IPS-15b (cell line): ENCODE results near the gene CHDH.

Source experiments
- H3K27me3 ChIP-seq: one replicate; pipeline ENCODE4 v1.6.1; 2013; ENCODE audit warnings: low read length; ENCODE audit not compliant: control insufficient read depth, insufficient read depth
- H3K36me3 ChIP-seq: one replicate; pipeline ENCODE4 v1.6.1; 2013; ENCODE audit warnings: low read length; ENCODE audit not compliant: control insufficient read depth, insufficient read depth
- H3K4me1 ChIP-seq: one replicate; pipeline ENCODE4 v1.6.1; 2013; ENCODE audit warnings: mild to moderate bottlenecking, low read length; ENCODE audit not compliant: control insufficient read depth, insufficient read depth
- H3K4me3 ChIP-seq: one replicate; pipeline ENCODE4 v1.5.1; 2013; ENCODE audit warnings: low read depth, low read length
- H3K9ac ChIP-seq: one replicate; pipeline ENCODE4 v1.6.1; 2013; ENCODE audit warnings: low read depth, mild to moderate bottlenecking, low read length
- H3K9me3 ChIP-seq: one replicate; pipeline ENCODE4 v1.6.1; 2013; ENCODE audit warnings: mild to moderate bottlenecking, low read length; ENCODE audit not compliant: control insufficient read depth, insufficient read depth

CHDH gene

DNA sequence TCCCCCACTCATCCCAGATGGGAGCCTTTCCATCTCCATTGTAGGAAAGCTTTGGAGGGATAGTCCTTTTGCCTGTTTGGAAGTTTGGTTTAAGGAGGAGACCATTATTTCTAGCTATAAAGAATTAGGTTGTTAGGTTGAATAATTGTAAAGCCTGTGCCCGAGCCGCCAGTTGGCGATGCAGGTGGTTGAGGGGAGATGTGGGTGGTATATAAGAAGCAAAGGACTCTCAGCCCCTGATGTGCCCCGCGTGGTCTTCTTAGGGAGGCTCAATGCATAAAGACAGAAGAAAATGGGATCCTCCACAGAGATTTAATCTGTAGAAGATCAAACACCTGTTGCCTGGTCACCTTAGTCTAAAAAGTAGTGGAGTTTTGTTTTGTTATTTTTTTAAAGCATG lies 55.7 kb downstream of the CHDH start:
- Histone ChIP-seq H3K9ac (no peak overlapping the region), H3K4me3 (no peak overlapping the region), H3K36me3 (no peaks in the 10 kb centered on the region), H3K9me3 (no peaks in the 10 kb centered on the region), H3K4me1 (no peaks in the 10 kb centered on the region), H3K27me3 (no peaks in the 10 kb centered on the region)

DNA sequence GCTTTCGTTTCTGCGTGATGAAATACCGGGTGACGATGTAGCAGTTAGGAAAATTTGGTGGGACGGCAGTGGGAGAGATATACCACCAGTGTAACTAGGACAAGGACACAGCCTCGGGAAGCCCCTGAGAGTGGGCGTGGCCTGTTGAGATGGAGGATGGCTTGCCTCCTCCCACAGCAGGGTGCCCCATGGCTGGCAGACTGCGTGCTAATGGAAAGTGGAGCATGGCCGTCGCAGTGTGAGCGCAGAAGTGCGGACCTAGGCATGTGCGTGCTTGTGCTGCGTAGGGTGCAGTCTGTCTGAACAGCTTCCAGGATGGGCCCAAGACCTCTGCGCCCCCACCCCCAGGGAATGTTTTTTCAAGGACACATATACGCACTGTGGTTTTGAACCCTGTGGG lies 56.8 kb downstream of the CHDH start:
- H3K36me3 ChIP-seq = no peaks in the 10 kb centered on the region
- H3K4me3 ChIP-seq = no peak overlapping the region
- H3K4me1 ChIP-seq = no peaks in the 10 kb centered on the region
- no peak overlapping the region for H3K9ac ChIP-seq
- H3K27me3 ChIP-seq = no peaks in the 10 kb centered on the region
- no peaks in the 10 kb centered on the region for H3K9me3 ChIP-seq

DNA sequence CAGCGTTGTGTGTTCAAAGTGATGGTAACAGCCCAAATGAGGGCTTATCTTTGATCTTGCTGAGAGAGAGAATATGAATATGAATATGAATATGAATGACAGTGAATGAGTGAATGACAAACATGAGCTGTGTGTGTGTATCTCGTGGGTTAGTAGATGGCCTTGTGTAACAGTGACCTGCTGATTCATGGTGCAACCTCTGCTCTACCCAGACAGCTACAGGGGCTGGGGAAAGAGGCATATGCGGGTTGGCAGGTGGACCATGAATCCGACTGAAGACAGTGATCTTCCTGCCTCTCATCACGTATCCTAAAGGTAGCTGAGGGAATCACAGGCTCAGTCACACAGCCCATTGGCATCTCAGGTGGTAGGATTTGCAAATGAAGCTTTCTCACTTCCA lies 58.2 kb downstream of the CHDH start:
- Histone ChIP-seq H3K36me3 (no peaks in the 10 kb centered on the region), H3K27me3 (no peaks in the 10 kb centered on the region), H3K4me3 (no peak overlapping the region), H3K9me3 (no peaks in the 10 kb centered on the region), H3K4me1 (no peaks in the 10 kb centered on the region), H3K9ac (no peak overlapping the region)

DNA sequence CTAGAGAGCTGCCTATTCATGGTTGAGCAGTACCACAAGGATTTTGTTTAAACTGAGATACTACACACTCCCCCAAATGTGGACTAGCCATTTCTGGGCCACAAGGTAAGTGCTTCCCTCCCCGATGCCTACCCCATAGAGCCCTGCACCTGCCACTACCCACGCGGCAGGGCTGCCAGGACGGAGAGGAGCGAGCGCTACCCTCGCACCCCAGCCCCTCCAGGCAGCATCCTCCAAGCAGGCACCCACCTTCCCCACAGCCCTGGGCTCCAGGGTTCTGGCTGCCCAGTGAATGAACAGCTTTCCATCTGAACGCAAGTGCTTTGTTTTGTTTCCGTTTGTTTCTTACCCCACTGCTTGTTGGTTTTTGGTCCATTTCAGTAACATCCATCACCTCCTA lies 59.2 kb downstream of the CHDH start:
- H3K27me3 ChIP-seq = no peaks in the 10 kb centered on the region
- H3K9ac ChIP-seq = no peak overlapping the region
- no peak overlapping the region for H3K4me3 ChIP-seq
- H3K4me1 ChIP-seq = no peaks in the 10 kb centered on the region
- no peaks in the 10 kb centered on the region for H3K9me3 ChIP-seq
- no peaks in the 10 kb centered on the region for H3K36me3 ChIP-seq

DNA sequence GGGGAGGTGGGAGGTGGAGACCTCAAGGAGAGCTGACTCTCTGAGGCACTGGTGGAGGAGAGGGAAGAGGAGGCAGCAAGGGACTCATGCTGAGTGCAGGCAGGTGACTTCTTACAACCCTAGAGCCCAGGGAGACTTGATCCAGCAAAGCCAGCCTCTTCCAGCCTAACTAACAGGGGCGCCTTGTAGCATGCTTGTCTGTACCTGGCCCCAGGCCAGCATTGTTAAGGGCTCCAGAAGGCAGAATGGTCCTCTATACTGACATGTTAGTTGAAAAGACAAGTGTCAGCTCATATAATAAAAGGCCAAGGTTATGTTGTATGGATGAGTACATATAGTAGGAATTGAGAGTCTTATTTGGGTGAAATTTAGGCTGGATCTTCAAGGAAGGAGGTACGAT lies 65.4 kb downstream of the CHDH start:
- H3K36me3 ChIP-seq = no peaks in the 10 kb centered on the region
- no peaks in the 10 kb centered on the region for H3K4me1 ChIP-seq
- no peak overlapping the region for H3K4me3 ChIP-seq
- no peak overlapping the region for H3K9ac ChIP-seq
- no peaks in the 10 kb centered on the region for H3K9me3 ChIP-seq
- H3K27me3 ChIP-seq = no peaks in the 10 kb centered on the region

DNA sequence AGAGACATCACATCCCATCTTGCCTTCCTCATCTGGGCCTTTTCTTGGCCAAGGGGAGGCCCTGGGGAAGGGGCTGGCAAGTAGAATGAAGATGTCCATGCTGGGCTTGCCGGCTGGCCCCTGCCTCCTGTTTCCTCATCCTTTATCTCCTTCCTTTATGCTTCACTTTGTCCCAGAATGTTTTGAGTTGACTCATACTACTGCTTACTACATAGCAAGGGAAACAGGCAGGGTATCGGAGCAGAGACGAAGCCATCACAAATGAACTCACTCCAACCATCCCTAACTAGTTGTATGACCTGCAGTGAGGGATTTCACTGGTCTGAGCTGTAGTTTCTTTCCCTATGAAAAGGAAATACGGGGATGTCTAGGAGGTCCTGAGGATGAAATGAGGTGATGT lies 66.0 kb downstream of the CHDH start:
- Histone ChIP-seq H3K4me1 (no peaks in the 10 kb centered on the region), H3K27me3 (no peaks in the 10 kb centered on the region), H3K36me3 (no peaks in the 10 kb centered on the region), H3K4me3 (no peak overlapping the region), H3K9me3 (no peaks in the 10 kb centered on the region), H3K9ac (no peak overlapping the region)

DNA sequence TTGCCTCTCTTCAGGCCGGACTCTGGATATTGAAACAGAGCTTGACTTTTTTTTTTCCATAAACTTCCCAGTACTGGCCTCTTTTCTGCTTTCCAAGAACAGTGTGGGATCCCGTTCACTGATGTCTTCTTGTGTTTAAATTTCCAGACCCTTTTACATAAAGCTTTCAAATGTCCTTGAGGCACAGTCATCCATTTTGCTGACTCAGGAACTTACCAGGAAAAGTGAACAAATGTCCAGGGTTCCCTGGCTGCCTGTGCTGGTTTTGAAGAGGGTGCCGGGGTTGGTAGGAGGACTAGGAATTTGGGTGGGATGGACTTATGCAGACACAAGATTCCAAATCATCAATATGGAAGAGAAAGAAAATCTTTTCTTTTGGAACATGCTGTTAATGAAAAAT lies 68.1 kb downstream of the CHDH start:
- Histone ChIP-seq H3K36me3 (no peaks in the 10 kb centered on the region), H3K9ac (no peak overlapping the region), H3K4me1 (no peaks in the 10 kb centered on the region), H3K27me3 (no peaks in the 10 kb centered on the region), H3K4me3 (no peak overlapping the region), H3K9me3 (no peaks in the 10 kb centered on the region)

DNA sequence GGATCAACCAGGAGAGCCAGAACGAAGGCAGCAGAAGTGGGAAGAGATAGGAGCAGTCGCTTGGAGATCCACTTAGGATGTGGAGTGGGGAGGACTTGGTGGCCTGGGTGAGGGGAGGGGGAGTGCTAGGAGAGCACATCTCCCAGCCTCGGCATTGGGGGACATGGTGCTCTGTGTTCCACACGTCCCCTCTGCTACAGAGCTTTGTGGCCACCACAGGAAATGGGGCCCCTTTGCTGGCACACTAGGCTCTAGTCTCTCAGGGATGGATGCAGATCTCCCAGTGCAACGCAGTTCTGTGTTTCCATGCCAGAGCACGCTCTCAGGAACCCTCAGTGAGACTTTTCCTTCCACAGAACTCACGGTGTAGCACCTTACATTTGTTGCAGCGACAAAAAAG lies 68.8 kb downstream of the CHDH start:
- Histone ChIP-seq H3K27me3 (no peaks in the 10 kb centered on the region), H3K36me3 (no peaks in the 10 kb centered on the region)

DNA sequence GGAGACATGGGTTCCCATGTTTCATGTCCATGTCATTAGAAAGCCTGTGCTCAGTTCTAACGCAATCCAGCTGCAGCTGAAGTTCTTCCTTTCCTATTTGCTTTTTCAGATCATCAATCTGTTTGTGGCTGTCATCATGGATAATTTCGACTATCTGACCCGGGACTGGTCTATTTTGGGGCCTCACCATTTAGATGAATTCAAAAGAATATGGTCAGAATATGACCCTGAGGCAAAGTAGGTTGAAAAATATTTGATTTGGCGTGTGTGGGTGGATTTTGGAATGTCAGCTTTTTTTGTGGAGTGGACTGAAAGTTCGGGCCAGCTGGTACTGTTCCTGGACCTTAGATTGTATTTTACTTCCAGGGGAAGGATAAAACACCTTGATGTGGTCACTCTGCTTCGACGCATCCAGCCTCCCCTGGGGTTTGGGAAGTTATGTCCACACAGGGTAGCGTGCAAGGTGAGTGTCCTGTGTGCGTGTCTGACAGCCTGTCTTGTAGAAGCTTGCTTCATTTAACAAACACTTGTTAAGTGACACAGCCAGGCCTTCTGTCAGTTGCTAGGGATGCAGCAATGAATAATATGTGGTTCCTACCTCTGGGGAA lies 69.6 kb downstream of the CHDH start:
- Histone ChIP-seq H3K4me1 (no peaks in the 10 kb centered on the region), H3K36me3 (no peaks in the 10 kb centered on the region), H3K9ac (no peak overlapping the region), H3K4me3 (no peak overlapping the region), H3K9me3 (no peaks in the 10 kb centered on the region), H3K27me3 (no peaks in the 10 kb centered on the region)

More for the DNA sequence above, 68.8 kb downstream of the CHDH start:
- H3K9ac ChIP-seq = no peak overlapping the region
- H3K4me1 ChIP-seq = no peaks in the 10 kb centered on the region
- H3K4me3 ChIP-seq = no peak overlapping the region
- no peaks in the 10 kb centered on the region for H3K9me3 ChIP-seq

DNA sequence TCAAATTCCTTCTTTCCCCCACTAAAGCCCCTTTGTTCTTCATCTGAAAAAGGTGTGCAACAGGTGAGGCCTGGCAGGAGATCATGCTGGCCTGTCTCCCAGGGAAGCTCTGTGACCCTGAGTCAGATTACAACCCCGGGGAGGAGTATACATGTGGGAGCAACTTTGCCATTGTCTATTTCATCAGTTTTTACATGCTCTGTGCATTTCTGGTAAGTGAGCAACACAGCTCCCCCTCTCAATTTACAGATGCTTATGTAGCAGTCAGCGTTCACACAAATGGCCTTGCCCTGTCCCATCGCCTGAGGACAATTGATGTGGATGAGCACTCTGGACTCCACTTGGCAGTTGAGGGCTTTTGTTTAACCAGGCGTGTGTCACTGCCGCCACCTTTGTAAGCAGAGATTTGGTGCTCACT lies 70.4 kb downstream of the CHDH start:
- no peaks in the 10 kb centered on the region for H3K4me1 ChIP-seq
- no peak overlapping the region for H3K4me3 ChIP-seq
- no peak overlapping the region for H3K9ac ChIP-seq
- no peaks in the 10 kb centered on the region for H3K27me3 ChIP-seq
- H3K9me3 ChIP-seq = no peaks in the 10 kb centered on the region
- H3K36me3 ChIP-seq = no peaks in the 10 kb centered on the region

DNA sequence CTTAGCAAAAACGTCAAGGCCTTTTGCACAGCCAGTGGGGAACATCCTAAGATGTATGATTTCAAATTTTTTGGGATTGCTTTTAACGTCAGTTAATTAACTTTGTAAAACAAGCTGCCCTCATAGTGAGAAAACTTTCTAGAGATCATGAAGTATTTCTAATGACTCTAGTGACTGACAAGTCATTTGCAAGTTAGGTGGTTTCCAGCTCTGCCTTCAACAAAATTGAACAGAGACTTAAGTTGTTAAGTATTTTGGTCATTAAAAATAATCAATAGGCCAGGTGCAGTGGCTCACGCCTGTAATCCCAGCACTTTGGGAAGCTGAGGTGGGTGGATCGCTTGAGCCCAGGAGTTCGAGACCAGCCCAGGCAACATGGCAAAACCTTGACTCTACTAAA lies 71.2 kb downstream of the CHDH start:
- H3K9ac ChIP-seq = no peak overlapping the region
- H3K4me3 ChIP-seq = no peak overlapping the region

DNA sequence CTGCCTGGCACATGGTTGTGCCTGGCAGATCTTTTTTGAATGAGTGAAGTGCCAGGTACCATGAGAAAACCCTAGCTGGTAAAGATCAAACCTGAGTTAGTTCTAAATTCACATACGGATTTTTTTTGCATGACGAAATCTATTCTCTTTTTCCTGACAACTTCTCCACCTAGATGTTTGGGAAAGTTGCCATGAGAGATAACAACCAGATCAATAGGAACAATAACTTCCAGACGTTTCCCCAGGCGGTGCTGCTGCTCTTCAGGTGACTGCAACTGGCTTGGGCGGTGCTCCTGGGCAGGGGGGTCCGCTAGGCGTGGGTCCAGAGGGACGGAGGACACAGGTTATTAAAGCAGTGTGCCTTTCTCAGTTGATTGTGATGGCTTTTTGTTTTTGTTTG lies 71.8 kb downstream of the CHDH start:
- H3K27me3 ChIP-seq = no peaks in the 10 kb centered on the region
- no peaks in the 10 kb centered on the region for H3K9me3 ChIP-seq
- H3K4me1 ChIP-seq = no peaks in the 10 kb centered on the region
- no peak overlapping the region for H3K4me3 ChIP-seq
- H3K36me3 ChIP-seq = no peaks in the 10 kb centered on the region
- H3K9ac ChIP-seq = no peak overlapping the region

More for the DNA sequence above, 71.2 kb downstream of the CHDH start:
- H3K4me1 ChIP-seq = no peaks in the 10 kb centered on the region
- no peaks in the 10 kb centered on the region for H3K36me3 ChIP-seq
- H3K9me3 ChIP-seq = no peaks in the 10 kb centered on the region
- no peaks in the 10 kb centered on the region for H3K27me3 ChIP-seq
